Activated T-helper 9 cell treated with anti-CD3 and anti-CD28 coated beads, Interleukin-2, amount 50 U/mL, for 16 hours (primary cell): ENCODE measurements around the gene PARD6G.

ENCODE experiments used
- DNase-seq: peaks from one replicate; pipeline ENCODE4 v3.0.0-alpha.2; 2020; ENCODE audit warnings: low read depth

PARD6G gene

GRCh38 chr18:80190311-80190710 is 57.0 kb downstream of the PARD6G start:
- DNase-seq, result no peak

GRCh38 chr18:80189531-80189865 is 57.8 kb downstream of the PARD6G start:
- DNase-seq, result no peak

GRCh38 chr18:80188643-80189530 is 58.4 kb downstream of the PARD6G start:
- DNase-seq, result no peak

GRCh38 chr18:80187956-80188642 is 59.2 kb downstream of the PARD6G start:
- DNase-seq, result no peak

- DNase-seq, result no peak
Observed at GRCh38 chr18:80185545-80185944, 61.8 kb downstream of the PARD6G start.

GRCh38 chr18:80184243-80184772 is 63.0 kb downstream of the PARD6G start:
- DNase-seq, result no peak

- no peak for DNase-seq
Observed at GRCh38 chr18:80183273-80184050, 63.9 kb downstream of the PARD6G start.

- DNase-seq, result no peak
Observed at GRCh38 chr18:80182855-80183254, 64.5 kb downstream of the PARD6G start.

GRCh38 chr18:80181642-80182461 is 65.5 kb downstream of the PARD6G start:
- no peak for DNase-seq

GRCh38 chr18:80180778-80181564 is 66.3 kb downstream of the PARD6G start:
- no peak for DNase-seq

GRCh38 chr18:80179857-80180558 is 67.3 kb downstream of the PARD6G start:
- no peak for DNase-seq

- DNase-seq, result no peak
Observed at GRCh38 chr18:80178935-80179818, 68.1 kb downstream of the PARD6G start.

- no peak for DNase-seq
Observed at GRCh38 chr18:80177128-80177527, 70.2 kb downstream of the PARD6G start.

GRCh38 chr18:80176334-80177073 is 70.8 kb downstream of the PARD6G start:
- DNase-seq, result no peak

GRCh38 chr18:80175451-80176204 is 71.7 kb downstream of the PARD6G start:
- DNase-seq, result no peak

GRCh38 chr18:80173060-80173459 is 74.3 kb downstream of the PARD6G start:
- DNase-seq, result no peak

- DNase-seq, result no peak
Observed at GRCh38 chr18:80172056-80172455, 75.3 kb downstream of the PARD6G start.
